ENCODE results near the gene NEK10.

Gene NEK10

DNA sequence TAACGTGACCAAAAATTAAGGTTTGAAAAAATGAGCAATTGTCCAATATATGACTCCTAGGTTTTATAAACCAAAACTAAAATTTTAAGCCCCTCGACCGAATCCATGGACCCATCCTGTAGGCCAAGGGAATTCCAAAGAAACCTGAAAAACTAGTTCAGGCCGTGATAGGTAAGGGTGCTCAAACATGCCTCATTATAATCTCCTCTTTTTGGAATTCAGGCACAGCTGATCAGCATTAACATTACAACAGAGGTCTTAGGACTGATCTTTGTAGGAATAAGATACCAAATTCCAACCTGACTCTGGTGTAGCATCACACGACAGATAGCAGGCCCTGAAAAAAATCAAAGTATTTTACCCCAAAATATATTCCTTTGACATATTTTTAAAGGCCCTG, 155.7 kb downstream of the NEK10 start:
- TF ChIP-seq CTCF (conservative IDR thresholded peaks at IDR 0.05; ENCODE audit: low read length): no peak
- no peak for TF ChIP-seq EZH2phosphoT487 (IDR thresholded peaks at IDR 0.05; ENCODE audit: borderline replicate concordance)
- Histone ChIP-seq H3K27me3 (ENCODE audit: insufficient read depth, low read length, poor library complexity, severe bottlenecking) (no peaks in the 10 kb centered on the region), H3F3A (ENCODE audit: low read depth) (no peaks in the 10 kb centered on the region), H3K79me2 (ENCODE audit: insufficient read depth, low read length) (no peaks in the 10 kb centered on the region), H3K9me2 (replicated peaks; ENCODE audit: low read depth, low read length) (no peaks in the 10 kb centered on the region), H4K20me1 (ENCODE audit: insufficient read depth, low read length, poor library complexity, severe bottlenecking) (no peaks in the 10 kb centered on the region), H3K9me3 (ENCODE audit: insufficient read depth, low read depth, low read length) (no peaks in the 10 kb centered on the region), H3K4me1 (ENCODE audit: insufficient read depth, low read length, poor library complexity, severe bottlenecking) (no peaks in the 10 kb centered on the region), H3K4me3 (ENCODE audit: low read length, poor library complexity, severe bottlenecking) (no peak overlapping the region), H3K36me3 (ENCODE audit: insufficient read depth, low read length) (no peaks in the 10 kb centered on the region), H2AFZ (ENCODE audit: low read length) (no peak overlapping the region), H3K4me2 (ENCODE audit: low read depth, low read length, poor library complexity, severe bottlenecking) (no peak overlapping the region), H3K9ac (ENCODE audit: low read depth, low read length, poor library complexity, severe bottlenecking) (no peak overlapping the region)

GRCh38 chr3:27209617-27210264, 159.4 kb downstream of the NEK10 start:
- Histone ChIP-seq H3K9me2 (replicated peaks; ENCODE audit: low read depth, low read length) (no peaks in the 10 kb centered on the region), H3K4me3 (ENCODE audit: low read length, poor library complexity, severe bottlenecking) (no peak overlapping the region), H3K79me2 (ENCODE audit: insufficient read depth, low read length) (no peaks in the 10 kb centered on the region), H3F3A (ENCODE audit: low read depth) (no peaks in the 10 kb centered on the region), H3K9me3 (ENCODE audit: insufficient read depth, low read depth, low read length) (no peaks in the 10 kb centered on the region), H3K4me1 (ENCODE audit: insufficient read depth, low read length, poor library complexity, severe bottlenecking) (no peaks in the 10 kb centered on the region), H3K4me2 (ENCODE audit: low read depth, low read length, poor library complexity, severe bottlenecking) (no peak overlapping the region), H3K27me3 (ENCODE audit: insufficient read depth, low read length, poor library complexity, severe bottlenecking) (no peaks in the 10 kb centered on the region), H4K20me1 (ENCODE audit: insufficient read depth, low read length, poor library complexity, severe bottlenecking) (no peaks in the 10 kb centered on the region), H3K36me3 (ENCODE audit: insufficient read depth, low read length) (no peaks in the 10 kb centered on the region), H2AFZ (ENCODE audit: low read length) (no peak overlapping the region), H3K9ac (ENCODE audit: low read depth, low read length, poor library complexity, severe bottlenecking) (no peak overlapping the region)
- no peak for TF ChIP-seq CTCF (conservative IDR thresholded peaks at IDR 0.05; ENCODE audit: low read length)
- no peak for TF ChIP-seq EZH2phosphoT487 (IDR thresholded peaks at IDR 0.05; ENCODE audit: borderline replicate concordance)

DNA sequence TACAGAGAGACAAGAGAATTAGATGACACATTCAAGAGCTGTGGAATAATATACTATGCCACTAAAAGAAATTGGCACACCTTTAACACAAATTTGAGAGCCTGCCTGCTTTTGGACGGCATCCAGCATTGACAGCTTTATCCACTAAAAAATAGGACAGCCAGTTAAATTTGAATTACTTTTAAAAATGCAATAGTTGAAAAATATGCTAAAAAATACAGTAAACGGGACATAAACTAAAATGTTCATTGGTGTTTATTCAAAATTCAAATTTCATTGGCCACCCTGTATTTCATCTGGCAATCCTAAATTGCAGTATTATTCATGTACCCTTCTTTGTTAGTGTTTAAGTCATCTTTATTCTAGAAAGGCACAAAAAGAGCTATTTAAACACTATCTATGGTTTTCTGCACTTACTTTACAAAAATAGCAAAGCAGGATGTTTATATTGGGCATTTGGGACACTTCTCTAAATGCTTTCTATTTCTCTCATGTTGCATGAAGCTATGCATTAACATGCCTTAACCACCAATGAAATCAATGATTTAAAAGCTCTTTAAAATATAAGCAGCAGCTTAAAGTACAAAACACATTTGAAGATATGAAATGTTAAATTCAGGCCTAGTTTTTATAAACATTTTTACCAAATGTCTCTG, 160.1 kb downstream of the NEK10 start:
- Histone ChIP-seq H3K36me3 (ENCODE audit: insufficient read depth, low read length) (no peaks in the 10 kb centered on the region), H3K9me3 (ENCODE audit: insufficient read depth, low read depth, low read length) (no peaks in the 10 kb centered on the region), H3K9me2 (replicated peaks; ENCODE audit: low read depth, low read length) (no peaks in the 10 kb centered on the region), H4K20me1 (ENCODE audit: insufficient read depth, low read length, poor library complexity, severe bottlenecking) (no peaks in the 10 kb centered on the region), H3K4me3 (ENCODE audit: low read length, poor library complexity, severe bottlenecking) (no peak overlapping the region), H3K4me1 (ENCODE audit: insufficient read depth, low read length, poor library complexity, severe bottlenecking) (no peaks in the 10 kb centered on the region), H2AFZ (ENCODE audit: low read length) (no peak overlapping the region), H3K4me2 (ENCODE audit: low read depth, low read length, poor library complexity, severe bottlenecking) (no peak overlapping the region), H3K27me3 (ENCODE audit: insufficient read depth, low read length, poor library complexity, severe bottlenecking) (no peaks in the 10 kb centered on the region), H3K79me2 (ENCODE audit: insufficient read depth, low read length) (no peaks in the 10 kb centered on the region), H3F3A (ENCODE audit: low read depth) (no peaks in the 10 kb centered on the region), H3K9ac (ENCODE audit: low read depth, low read length, poor library complexity, severe bottlenecking) (no peak overlapping the region)
- no peak for TF ChIP-seq CTCF (conservative IDR thresholded peaks at IDR 0.05; ENCODE audit: low read length)
- no peak for TF ChIP-seq EZH2phosphoT487 (IDR thresholded peaks at IDR 0.05; ENCODE audit: borderline replicate concordance)

All from Loucy (cell line).